Endodermal cell (in vitro differentiated cells): ENCODE results near the gene IL1RN. TPM values are rescaled to one million over a fixed set of nuclear protein-coding genes. Genes with fewer than 3 reads are reported as not detected.

ENCODE experiments used
- DNase-seq: peaks from one replicate; pipeline ENCODE4 v3.0.0-alpha.2; 2017
- H3K27ac ChIP-seq: 2 replicates; pipeline ENCODE4 v1.5.1; 2013; ENCODE audit warnings: mild to moderate bottlenecking, low read depth, low read length, moderate library complexity
- H3K27me3 ChIP-seq: 2 replicates; pipeline ENCODE4 v1.6.1; 2013; ENCODE audit warnings: mild to moderate bottlenecking, low read length, moderate library complexity; ENCODE audit not compliant: insufficient read depth, control insufficient read depth, poor library complexity, severe bottlenecking
- H3K36me3 ChIP-seq: 2 replicates; pipeline ENCODE4 v1.7.0; 2013; ENCODE audit warnings: mild to moderate bottlenecking, low read length, moderate library complexity; ENCODE audit not compliant: control insufficient read depth, insufficient read depth
- H3K4me1 ChIP-seq: one replicate; pipeline ENCODE4 v1.7.0; 2013; ENCODE audit warnings: low read length; ENCODE audit not compliant: control insufficient read depth, insufficient read depth
- H3K4me3 ChIP-seq: 2 replicates; pipeline ENCODE4 v1.5.1; 2013; ENCODE audit warnings: mild to moderate bottlenecking, low read length, moderate library complexity
- H3K9ac ChIP-seq: 2 replicates; pipeline ENCODE4 v1.6.1; 2013; ENCODE audit warnings: mild to moderate bottlenecking, low read length, moderate library complexity; ENCODE audit not compliant: poor library complexity, severe bottlenecking; ENCODE audit errors: extremely low read depth
- H3K9me3 ChIP-seq: 2 replicates; pipeline ENCODE4 v1.6.1; 2013; ENCODE audit warnings: mild to moderate bottlenecking, low read length, moderate library complexity; ENCODE audit not compliant: control insufficient read depth
- H3K27ac Mint-ChIP-seq: 2 replicates; pipeline ENCODE4 v1.8.0; 2020; ENCODE audit warnings: mixed read lengths
- H3K27me3 Mint-ChIP-seq: 2 replicates; pipeline ENCODE4 v1.8.0; 2021; ENCODE audit warnings: mild to moderate bottlenecking, mixed read lengths; ENCODE audit not compliant: insufficient read depth
- H3K36me3 Mint-ChIP-seq: 2 replicates; pipeline ENCODE4 v1.8.0; 2020; ENCODE audit warnings: low read depth, mixed read lengths
- H3K4me1 Mint-ChIP-seq: 2 replicates; pipeline ENCODE4 v1.8.0; 2020; ENCODE audit warnings: mixed read lengths
- H3K4me3 Mint-ChIP-seq: 2 replicates; pipeline ENCODE4 v1.8.0; 2020; ENCODE audit warnings: mild to moderate bottlenecking, moderate library complexity, mixed read lengths
- H3K9me3 Mint-ChIP-seq: 2 replicates; pipeline ENCODE4 v1.8.0; 2020; ENCODE audit warnings: mild to moderate bottlenecking, mixed read lengths
- CTCF ChIP-seq: fragments of 200-600 bp; sonication (generic); conservative IDR thresholded peaks from 2 replicates; pipeline ENCODE4 v1.5.0; 2021; ENCODE audit warnings: antibody characterized with exemption, mild to moderate bottlenecking
- WGBS, 2 experiments: methylation state at CpG; one replicate each; pipeline versions ENCODE4 v1.1.5 to v1.1.7; 2013; ENCODE audit warnings: missing lambda C conversion rate in 2 of 2, mixed read lengths in 1 of 2; ENCODE audit not compliant: insufficient coverage in 1 of 2, insufficient read length in 1 of 2; 5-methylcytosine and 5-hydroxymethylcytosine counted together
- total RNA-seq, 2 donors: library from RNA; stranded (reverse); fragmentation: NEBNext Ultra II Directional in 1 of 2; extraction: Animal tissue kit (Norgen Biotek cat#: 25700) in 1 of 2; gene quantifications; 2 replicates in 1 of 2; 3 replicates in 1 of 2; pipeline ENCODE4 v1.2.1, GENCODE V29; 2021

IL1RN gene
- total RNA-seq, 2 donors from 2014 or later, result not detected

GRCh38 chr2:113176696-113177355 lies 49.4 kb downstream of the IL1RN start:
- WGBS, 2 experiments, result 87 to 96% methylated on average over 5 to 6 of the region's 7 CpGs
- Histone ChIP-seq H3K36me3 (no peaks in the 10 kb centered on the region), H3K9ac (no peak overlapping the region), H3K27me3 (no peaks in the 10 kb centered on the region), H3K4me1 (peaks cover 3% of the 10 kb centered on the region), H3K9me3 (no peaks in the 10 kb centered on the region), H3K27ac (no peak overlapping the region), H3K4me3 (no peak overlapping the region)
- H3K4me3 Mint-ChIP-seq, result no peak overlapping the region
- H3K27me3 Mint-ChIP-seq, result peaks cover 3% of the 10 kb centered on the region
- H3K27ac Mint-ChIP-seq, result no peak overlapping the region
- no peaks in the 10 kb centered on the region for H3K36me3 Mint-ChIP-seq
- H3K4me1 Mint-ChIP-seq, result peaks cover 23% of the 10 kb centered on the region
- TF ChIP-seq CTCF, result no peak
- DNase-seq, result no peak
- no peaks in the 10 kb centered on the region for H3K9me3 Mint-ChIP-seq

- peaks cover 4% of the 10 kb centered on the region for H3K4me1 ChIP-seq
- WGBS, 2 experiments, result 95 to 97% methylated on average over 6 to 11 of the region's 11 CpGs
Measured at GRCh38 chr2:113178069-113178746, 50.8 kb downstream of the IL1RN start.

GRCh38 chr2:113178891-113179290 lies 51.5 kb downstream of the IL1RN start:
- Mint-ChIP-seq H3K4me3 (no peak overlapping the region), H3K36me3 (no peaks in the 10 kb centered on the region), H3K4me1 (peaks cover 23% of the 10 kb centered on the region), H3K9me3 (no peaks in the 10 kb centered on the region), H3K27me3 (peaks cover 5% of the 10 kb centered on the region), H3K27ac (no peak overlapping the region)
- no peak for TF ChIP-seq CTCF
- no peak overlapping the region for H3K4me3 ChIP-seq
- no peaks in the 10 kb centered on the region for H3K9me3 ChIP-seq
- no peak overlapping the region for H3K9ac ChIP-seq
- H3K27me3 ChIP-seq, result no peaks in the 10 kb centered on the region
- H3K27ac ChIP-seq, result no peak overlapping the region
- H3K36me3 ChIP-seq, result no peaks in the 10 kb centered on the region
- WGBS, 2 experiments, result 95% methylated on average over 4 of the region's 4 CpGs; no CpG with 5 or more reads in 1 of the 2 experiments
- H3K4me1 ChIP-seq, result peaks cover 6% of the 10 kb centered on the region
- no peak for DNase-seq

More at GRCh38 chr2:113178069-113178746, 50.8 kb downstream of the IL1RN start:
- H3K4me1 Mint-ChIP-seq, result peaks cover 23% of the 10 kb centered on the region
- H3K4me3 ChIP-seq, result no peak overlapping the region
- no peak overlapping the region for H3K4me3 Mint-ChIP-seq
- H3K27me3 Mint-ChIP-seq, result peaks cover 5% of the 10 kb centered on the region
- H3K9me3 Mint-ChIP-seq, result no peaks in the 10 kb centered on the region
- H3K9ac ChIP-seq, result no peak overlapping the region
- no peaks in the 10 kb centered on the region for H3K27me3 ChIP-seq
- no peak overlapping the region for H3K27ac ChIP-seq
- no peaks in the 10 kb centered on the region for H3K36me3 ChIP-seq
- DNase-seq, result no peak
- no peak for TF ChIP-seq CTCF
- no peak overlapping the region for H3K27ac Mint-ChIP-seq
- H3K36me3 Mint-ChIP-seq, result no peaks in the 10 kb centered on the region
- no peaks in the 10 kb centered on the region for H3K9me3 ChIP-seq
